DND-41 (cell line): ENCODE results near the gene SLC22A14.

ENCODE experiments used
- ATAC-seq: fragments of 200-7000 bp; cut with Tn5 transposase; 3 replicates; pipeline ENCODE4 v1.9.1; 2021; ENCODE audit warnings: low read depth; ENCODE audit not compliant: insufficient read depth
- DNase-seq: peaks from one replicate; pipeline ENCODE4 v3.0.0-alpha.2; 2020
- H2AFZ ChIP-seq: 2 replicates; pipeline ENCODE4 v1.6.0; 2012; ENCODE audit warnings: low read depth, low read length
- H3K27ac ChIP-seq: 2 replicates; pipeline ENCODE4 v1.5.1; 2012; ENCODE audit warnings: low read length, inconsistent platforms
- H3K27me3 ChIP-seq: fragments of 200-600 bp; sonication (generic); 2 replicates; pipeline ENCODE4 v1.6.0; 2012; ENCODE audit warnings: low read length, mild to moderate bottlenecking, inconsistent platforms; ENCODE audit not compliant: insufficient read depth, poor library complexity
- H3K36me3 ChIP-seq: 2 replicates; pipeline ENCODE4 v1.5.1; 2012; ENCODE audit warnings: low read length, inconsistent platforms; ENCODE audit not compliant: insufficient read depth
- H3K4me1 ChIP-seq: 2 replicates; pipeline ENCODE4 v1.5.1; 2012; ENCODE audit warnings: mild to moderate bottlenecking, low read length; ENCODE audit not compliant: insufficient read depth
- H3K4me2 ChIP-seq: 2 replicates; pipeline ENCODE4 v1.6.0; 2012; ENCODE audit warnings: mild to moderate bottlenecking, moderate library complexity, low read length, inconsistent platforms; ENCODE audit not compliant: insufficient read depth
- H3K4me3 ChIP-seq, 2 experiments: fragments of 200-600 bp in 1 of 2; shearing (Covaris generic) in 1 of 2; 2 replicates each; pipeline ENCODE4 v1.5.1; 2012 to 2016; ENCODE audit warnings: inconsistent platforms in 2 of 2, low read length in 2 of 2, mild to moderate bottlenecking in 2 of 2, low read depth in 1 of 2, moderate library complexity in 1 of 2
- H3K79me2 ChIP-seq: 2 replicates; pipeline ENCODE4 v1.6.0; 2012; ENCODE audit warnings: low read length, inconsistent platforms; ENCODE audit not compliant: insufficient read depth
- H3K9ac ChIP-seq: 2 replicates; pipeline ENCODE4 v1.6.0; 2012; ENCODE audit warnings: low read depth, mild to moderate bottlenecking, inconsistent platforms, low read length, moderate library complexity
- H3K9me3 ChIP-seq: 2 replicates; pipeline ENCODE4 v1.5.1; 2012; ENCODE audit warnings: low read length, moderate library complexity, mild to moderate bottlenecking, inconsistent platforms; ENCODE audit not compliant: insufficient read depth, severe bottlenecking
- H4K20me1 ChIP-seq: 2 replicates; pipeline ENCODE4 v1.6.0; 2012; ENCODE audit warnings: low read length; ENCODE audit not compliant: insufficient read depth
- CTCF ChIP-seq: IDR thresholded peaks from 2 replicates; pipeline ENCODE4 v1.5.1; 2012; ENCODE audit warnings: borderline replicate concordance, low read length, moderate library complexity, mild to moderate bottlenecking; ENCODE audit not compliant: poor library complexity, severe bottlenecking; ENCODE audit errors: extremely low read depth
- EZH2 ChIP-seq: IDR thresholded peaks from 3 replicates; pipeline ENCODE4 v1.6.1; 2012; ENCODE audit warnings: borderline replicate concordance, low read depth, mild to moderate bottlenecking, moderate library complexity, low read length, inconsistent platforms; ENCODE audit not compliant: severe bottlenecking

Gene SLC22A14

GRCh38 chr3:38323060-38323459 lies 41.0 kb downstream of the SLC22A14 start:
- H3K4me2 ChIP-seq = no peak overlapping the region
- DNase-seq (no peak), ATAC-seq (no peak)
- no peaks in the 10 kb centered on the region for H4K20me1 ChIP-seq
- H3K27me3 ChIP-seq = no peaks in the 10 kb centered on the region
- H3K79me2 ChIP-seq = no peaks in the 10 kb centered on the region
- no peaks in the 10 kb centered on the region for H3K36me3 ChIP-seq
- TF ChIP-seq CTCF = no peak
- no peak for TF ChIP-seq EZH2
- no peaks in the 10 kb centered on the region for H3K4me1 ChIP-seq
- no peak overlapping the region for H2AFZ ChIP-seq
- H3K9ac ChIP-seq = no peak overlapping the region
- H3K27ac ChIP-seq = no peak overlapping the region
- H3K9me3 ChIP-seq = no peaks in the 10 kb centered on the region
- H3K4me3 ChIP-seq = no peak overlapping the region

- no peak overlapping the region for H2AFZ ChIP-seq
- no peaks in the 10 kb centered on the region for H3K79me2 ChIP-seq
- no peak overlapping the region for H3K4me2 ChIP-seq
- ATAC-seq (no peak), DNase-seq (no peak)
- no peak overlapping the region for H3K4me3 ChIP-seq
- no peak overlapping the region for H3K27ac ChIP-seq
- no peaks in the 10 kb centered on the region for H3K4me1 ChIP-seq
- no peak overlapping the region for H3K9ac ChIP-seq
- H3K36me3 ChIP-seq = no peaks in the 10 kb centered on the region
- no peak for TF ChIP-seq EZH2
- no peak for TF ChIP-seq CTCF
- no peaks in the 10 kb centered on the region for H4K20me1 ChIP-seq
- no peaks in the 10 kb centered on the region for H3K27me3 ChIP-seq
- H3K9me3 ChIP-seq = no peaks in the 10 kb centered on the region
Observed at GRCh38 chr3:38325256-38325655, 43.2 kb downstream of the SLC22A14 start.

GRCh38 chr3:38327335-38328009 lies 45.4 kb downstream of the SLC22A14 start:
- Histone ChIP-seq H3K4me1 (no peaks in the 10 kb centered on the region), H3K27me3 (no peaks in the 10 kb centered on the region), H3K36me3 (no peaks in the 10 kb centered on the region), H3K9ac (no peak overlapping the region), H3K4me3 (no peak overlapping the region), H3K79me2 (no peaks in the 10 kb centered on the region), H3K27ac (no peak overlapping the region), H3K9me3 (no peaks in the 10 kb centered on the region), H3K4me2 (no peak overlapping the region), H4K20me1 (no peaks in the 10 kb centered on the region), H2AFZ (no peak overlapping the region)
- no peak for TF ChIP-seq CTCF
- TF ChIP-seq EZH2 = no peak
- no peak for DNase-seq
- ATAC-seq = no peak
